ENCODE data around the gene OS9.
"Not testable (repeated sequence)": the region's sequence is repeated elsewhere in the genome, so short reads cannot be mapped to it uniquely, and the experiment has no call there.

Gene OS9

DNA sequence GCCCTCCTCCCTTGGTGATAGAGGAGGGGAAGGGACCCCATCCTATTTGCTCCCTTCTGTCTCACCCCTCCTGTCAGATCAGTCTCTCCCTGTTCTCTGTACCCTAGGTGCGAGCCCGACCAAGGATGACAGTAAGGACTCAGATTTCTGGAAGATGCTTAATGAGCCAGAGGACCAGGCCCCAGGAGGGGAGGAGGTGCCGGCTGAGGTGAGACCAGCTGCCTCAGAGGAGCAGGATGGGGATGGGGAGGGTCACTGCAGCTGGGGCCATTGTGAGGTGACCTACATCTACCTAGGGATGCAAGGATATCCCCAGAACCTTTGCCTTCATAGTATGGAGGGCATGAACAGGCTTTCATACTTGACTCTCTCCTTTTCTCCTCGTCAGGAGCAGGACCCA, 22.4 kb downstream of the OS9 start:
- Mint-ChIP-seq H3K27me3 (no peaks in the 10 kb centered on the region), H3K9me3 (no peaks in the 10 kb centered on the region), H3K36me3 (peaks cover 15% of the 10 kb centered on the region), H3K27ac (no peak overlapping the region), H3K4me1 (no peaks in the 10 kb centered on the region), H3K4me3 (no peak overlapping the region)

DNA sequence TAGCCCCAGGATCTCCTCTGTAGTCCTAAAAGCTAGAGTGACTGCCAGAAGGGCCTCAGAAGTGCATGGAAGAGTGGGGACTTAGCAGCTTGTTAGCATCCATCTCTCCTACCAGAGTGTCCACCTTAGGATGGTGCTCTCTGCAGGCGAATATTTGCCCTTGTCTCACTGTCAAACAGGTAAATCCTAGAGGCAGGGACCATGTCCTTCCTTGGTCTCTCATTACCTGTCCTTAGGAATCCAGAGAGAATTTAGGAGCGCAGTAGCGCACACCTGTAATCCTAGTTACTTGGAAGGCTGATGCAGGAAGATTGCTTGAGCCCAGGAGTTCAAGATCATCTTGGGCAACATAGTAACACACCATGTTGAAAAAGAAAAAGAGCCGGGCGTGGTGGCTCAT, 23.2 kb downstream of the OS9 start:
- peaks cover 14% of the 10 kb centered on the region for H3K36me3 Mint-ChIP-seq

DNA sequence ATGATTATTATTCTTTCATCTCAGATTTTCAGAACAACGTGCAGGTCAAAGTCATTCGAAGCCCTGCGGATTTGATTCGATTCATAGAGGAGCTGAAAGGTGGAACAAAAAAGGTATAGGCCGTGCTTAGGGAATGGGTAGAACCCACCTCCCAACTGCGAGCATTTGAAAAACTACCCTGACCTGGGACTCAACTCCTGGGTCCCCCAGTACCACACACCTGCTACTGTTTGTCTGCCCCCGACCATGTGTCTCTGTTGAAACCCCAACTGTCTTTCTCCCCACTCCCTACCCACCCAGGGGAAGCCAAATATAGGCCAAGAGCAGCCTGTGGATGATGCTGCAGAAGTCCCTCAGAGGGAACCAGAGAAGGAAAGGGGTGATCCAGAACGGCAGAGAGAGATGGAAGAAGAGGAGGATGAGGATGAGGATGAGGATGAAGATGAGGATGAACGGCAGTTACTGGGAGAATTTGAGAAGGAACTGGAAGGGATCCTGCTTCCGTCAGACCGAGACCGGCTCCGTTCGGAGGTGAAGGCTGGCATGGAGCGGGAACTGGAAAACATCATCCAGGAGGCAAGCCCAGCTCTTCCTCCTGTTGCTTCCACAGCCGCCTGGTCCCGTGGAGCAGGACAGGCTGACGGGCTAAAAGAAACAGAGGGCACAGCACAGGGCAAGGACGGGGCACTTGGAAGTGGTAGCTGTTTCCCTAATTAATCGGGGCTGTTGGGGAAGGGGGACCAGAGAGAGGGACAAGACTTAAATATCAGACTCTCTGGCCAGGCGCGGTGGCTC, 24.1 kb downstream of the OS9 start:
- H3K4me3 Mint-ChIP-seq = no peak overlapping the region
- H3K27ac Mint-ChIP-seq = no peak overlapping the region

More for the DNA sequence above, 23.2 kb downstream of the OS9 start:
- Mint-ChIP-seq H3K27ac (no peak overlapping the region), H3K27me3 (no peaks in the 10 kb centered on the region), H3K4me3 (no peak overlapping the region), H3K9me3 (no peaks in the 10 kb centered on the region), H3K4me1 (peaks cover 5% of the 10 kb centered on the region)

DNA sequence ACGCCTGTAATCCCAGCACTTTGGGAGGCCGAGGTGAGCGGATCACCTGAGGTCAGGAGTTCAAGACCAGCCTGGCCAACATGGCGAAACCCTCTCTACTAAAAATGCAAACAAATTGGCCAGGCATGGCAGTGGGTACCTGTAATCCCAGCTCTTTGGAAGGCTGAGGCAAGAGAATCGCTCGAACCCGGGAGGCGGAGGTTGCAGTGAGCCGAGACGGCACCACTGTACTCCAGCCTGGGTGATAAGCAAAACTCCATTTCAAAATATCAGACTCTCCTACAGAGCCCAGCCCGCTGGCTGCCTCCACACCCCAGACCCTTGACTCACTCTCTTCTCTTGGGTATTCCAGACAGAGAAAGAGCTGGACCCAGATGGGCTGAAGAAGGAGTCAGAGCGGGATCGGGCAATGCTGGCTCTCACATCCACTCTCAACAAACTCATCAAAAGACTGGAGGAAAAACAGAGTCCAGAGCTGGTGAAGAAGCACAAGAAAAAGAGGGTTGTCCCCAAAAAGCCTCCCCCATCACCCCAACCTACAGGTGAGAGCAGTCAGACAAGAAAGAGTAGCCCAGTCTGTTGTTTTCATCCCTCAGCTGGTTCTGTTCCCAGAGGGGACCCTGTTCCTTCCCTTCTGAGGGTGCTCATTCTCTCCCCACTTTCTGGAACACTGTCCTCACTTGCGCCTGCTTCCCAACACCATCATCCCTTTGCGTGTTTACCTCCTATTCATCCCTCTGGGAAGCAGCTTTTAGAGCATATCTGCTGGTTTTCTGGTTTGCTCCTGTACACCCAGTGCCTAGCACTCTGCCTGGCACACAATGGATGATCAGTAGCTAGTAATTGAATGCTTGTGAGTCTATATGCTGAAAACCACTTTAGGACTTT, 25.0 kb downstream of the OS9 start:
- H3K4me1 Mint-ChIP-seq = peaks cover 13% of the 10 kb centered on the region
- peaks cover 14% of the 10 kb centered on the region for H3K36me3 Mint-ChIP-seq
- H3K27me3 Mint-ChIP-seq = no peaks in the 10 kb centered on the region
- no peak overlapping the region for H3K27ac Mint-ChIP-seq
- no peak overlapping the region for H3K4me3 Mint-ChIP-seq
- no peaks in the 10 kb centered on the region for H3K9me3 Mint-ChIP-seq

More for the DNA sequence above, 24.1 kb downstream of the OS9 start:
- H3K27me3 Mint-ChIP-seq = no peaks in the 10 kb centered on the region
- peaks cover 14% of the 10 kb centered on the region for H3K36me3 Mint-ChIP-seq
- no peaks in the 10 kb centered on the region for H3K9me3 Mint-ChIP-seq
- H3K4me1 Mint-ChIP-seq = peaks cover 5% of the 10 kb centered on the region

DNA sequence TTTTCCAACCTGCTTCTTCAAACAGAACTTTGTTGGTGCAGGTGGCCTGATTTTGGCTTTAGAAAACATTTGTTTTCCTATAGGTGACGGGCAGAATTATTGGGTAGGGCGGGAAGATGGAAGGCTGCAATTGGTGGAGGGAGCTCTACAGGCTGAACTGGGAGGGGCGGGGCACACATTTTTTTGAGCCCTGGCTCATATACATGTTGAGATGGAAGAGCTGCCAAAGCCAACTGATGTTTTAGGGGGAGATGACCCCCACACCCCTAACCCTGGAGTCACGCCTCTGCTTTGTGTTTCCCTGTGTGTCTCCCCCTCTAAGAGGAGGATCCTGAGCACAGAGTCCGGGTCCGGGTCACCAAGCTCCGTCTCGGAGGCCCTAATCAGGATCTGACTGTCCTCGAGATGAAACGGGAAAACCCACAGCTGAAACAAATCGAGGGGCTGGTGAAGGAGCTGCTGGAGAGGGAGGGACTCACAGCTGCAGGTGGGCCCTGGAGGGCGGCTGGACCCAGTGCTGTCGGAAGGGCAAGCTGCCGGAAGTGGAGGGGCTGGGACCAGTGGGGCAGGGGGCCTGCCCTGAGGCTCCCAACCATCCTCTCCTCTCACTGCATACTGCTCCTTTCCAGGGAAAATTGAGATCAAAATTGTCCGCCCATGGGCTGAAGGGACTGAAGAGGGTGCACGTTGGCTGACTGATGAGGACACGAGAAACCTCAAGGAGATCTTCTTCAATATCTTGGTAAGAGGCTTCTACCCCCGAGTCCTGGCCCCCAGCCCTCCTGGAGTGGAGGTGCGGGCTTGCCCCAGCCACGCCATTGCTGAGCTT, 26.1 kb downstream of the OS9 start:
- Mint-ChIP-seq H3K36me3 (peaks cover 14% of the 10 kb centered on the region), H3K9me3 (no peaks in the 10 kb centered on the region), H3K27ac (no peak overlapping the region), H3K27me3 (no peaks in the 10 kb centered on the region), H3K4me3 (no peak overlapping the region), H3K4me1 (peaks cover 19% of the 10 kb centered on the region)

DNA sequence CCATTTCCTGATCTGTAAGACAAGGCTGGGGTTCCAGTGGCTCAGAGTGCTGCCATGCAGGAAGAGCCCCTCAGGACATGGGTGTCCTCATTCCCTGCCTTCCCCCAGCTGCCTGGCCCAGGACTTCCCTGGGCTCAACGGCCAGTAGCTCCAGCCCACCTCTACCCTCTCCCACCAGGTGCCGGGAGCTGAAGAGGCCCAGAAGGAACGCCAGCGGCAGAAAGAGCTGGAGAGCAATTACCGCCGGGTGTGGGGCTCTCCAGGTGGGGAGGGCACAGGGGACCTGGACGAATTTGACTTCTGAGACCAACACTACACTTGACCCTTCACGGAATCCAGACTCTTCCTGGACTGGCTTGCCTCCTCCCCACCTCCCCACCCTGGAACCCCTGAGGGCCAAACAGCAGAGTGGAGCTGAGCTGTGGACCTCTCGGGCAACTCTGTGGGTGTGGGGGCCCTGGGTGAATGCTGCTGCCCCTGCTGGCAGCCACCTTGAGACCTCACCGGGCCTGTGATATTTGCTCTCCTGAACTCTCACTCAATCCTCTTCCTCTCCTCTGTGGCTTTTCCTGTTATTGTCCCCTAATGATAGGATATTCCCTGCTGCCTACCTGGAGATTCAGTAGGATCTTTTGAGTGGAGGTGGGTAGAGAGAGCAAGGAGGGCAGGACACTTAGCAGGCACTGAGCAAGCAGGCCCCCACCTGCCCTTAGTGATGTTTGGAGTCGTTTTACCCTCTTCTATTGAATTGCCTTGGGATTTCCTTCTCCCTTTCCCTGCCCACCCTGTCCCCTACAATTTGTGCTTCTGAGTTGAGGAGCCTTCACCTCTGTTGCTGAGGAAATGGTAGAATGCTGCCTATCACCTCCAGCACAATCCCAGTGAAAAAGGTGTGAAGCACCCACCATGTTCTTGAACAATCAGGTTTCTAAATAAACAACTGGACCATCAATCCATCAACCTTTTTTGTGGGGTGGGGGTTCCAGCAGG, 27.0 kb downstream of the OS9 start:
- no peak overlapping the region for H3K27ac Mint-ChIP-seq

DNA sequence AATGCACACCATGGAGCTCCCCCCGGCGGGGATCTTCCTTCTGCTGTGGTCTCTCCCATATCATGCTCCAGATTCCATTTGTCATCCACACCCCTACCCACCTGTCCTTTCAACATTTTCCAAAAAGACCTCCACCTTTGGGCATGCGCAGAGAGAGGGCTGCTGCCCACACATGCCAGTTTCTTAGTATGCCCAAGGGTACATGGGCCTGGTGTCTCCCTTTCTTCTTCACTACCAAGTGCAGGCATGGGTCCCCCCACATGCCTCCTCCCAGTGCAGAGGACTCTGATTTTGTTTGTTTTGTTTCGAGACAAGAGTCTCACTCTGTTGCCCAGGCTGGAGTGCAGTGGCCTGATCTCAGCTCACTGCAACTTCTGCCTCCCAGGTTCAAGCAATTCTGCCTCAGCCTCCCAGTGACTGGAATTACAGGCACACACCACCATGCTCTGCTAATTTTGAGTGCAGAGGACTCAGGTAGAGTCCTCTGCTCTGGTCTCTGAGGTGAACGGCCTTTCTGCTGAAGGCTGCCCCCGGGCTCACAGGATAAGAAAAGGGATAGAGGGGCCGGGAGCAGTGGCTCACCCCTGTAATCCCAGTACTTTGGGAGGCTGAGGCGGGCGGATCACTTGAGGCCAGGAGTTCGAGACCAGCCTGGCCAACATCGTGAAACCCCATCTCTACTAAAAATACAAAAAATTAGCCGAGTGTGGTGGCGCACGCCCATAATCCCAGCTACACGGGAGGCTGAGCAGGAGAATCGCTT, 28.1 kb downstream of the OS9 start:
- peak overlapping the region; percentile 88 for H3K27ac Mint-ChIP-seq

More for the DNA sequence above, 27.0 kb downstream of the OS9 start:
- H3K4me1 Mint-ChIP-seq = peaks cover 22% of the 10 kb centered on the region
- no peak overlapping the region for H3K4me3 Mint-ChIP-seq
- H3K9me3 Mint-ChIP-seq = no peaks in the 10 kb centered on the region
- H3K27me3 Mint-ChIP-seq = no peaks in the 10 kb centered on the region
- peaks cover 14% of the 10 kb centered on the region for H3K36me3 Mint-ChIP-seq

DNA sequence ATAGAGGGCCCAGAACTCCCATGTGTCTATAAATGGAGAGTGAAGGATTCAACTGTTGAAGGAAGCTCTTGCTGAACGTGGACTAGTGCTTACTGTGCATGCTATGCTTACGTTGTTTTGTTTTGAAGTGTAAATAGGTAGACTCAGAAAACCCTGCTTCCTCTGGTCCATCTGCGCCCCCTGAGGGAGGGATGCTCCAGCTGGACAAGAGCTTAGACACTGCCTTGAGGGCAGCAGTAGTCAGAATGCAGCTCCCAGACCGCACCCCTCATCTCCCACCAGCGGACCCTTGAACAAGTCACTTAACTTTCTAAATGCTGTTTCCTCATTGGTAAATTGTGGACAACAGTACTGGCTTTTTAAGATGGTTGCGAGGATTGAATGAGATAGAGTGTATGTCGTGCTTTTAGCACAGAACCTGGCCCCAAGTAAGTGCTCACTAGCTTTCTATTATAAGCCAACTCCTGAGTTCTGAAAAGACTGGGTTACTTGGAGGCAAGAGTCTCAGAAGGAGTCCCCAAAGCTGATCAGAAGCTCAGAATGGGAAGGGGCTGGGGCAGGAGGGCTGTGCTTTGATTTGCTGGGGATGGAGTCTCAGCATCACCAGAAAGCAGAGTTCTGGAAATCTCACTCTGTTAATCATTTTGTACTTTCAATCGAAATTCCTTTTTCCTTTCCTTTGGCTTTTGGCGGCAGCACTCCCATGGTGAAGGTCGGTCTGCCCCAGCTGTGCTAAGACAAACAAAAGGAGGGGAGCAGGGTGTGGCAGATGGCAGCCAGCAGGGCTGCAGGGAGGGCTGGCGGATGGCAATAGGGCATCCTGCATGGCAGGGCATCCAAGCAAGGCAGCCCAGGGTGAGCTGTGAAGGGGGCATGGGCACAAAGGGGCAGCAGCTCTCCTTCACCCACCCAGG, 29.0 kb downstream of the OS9 start:
- Mint-ChIP-seq H3K4me3 (no peak overlapping the region), H3K9me3 (no peaks in the 10 kb centered on the region), H3K27ac (peak overlapping the region; percentile 20), H3K4me1 (peaks cover 22% of the 10 kb centered on the region), H3K27me3 (no peaks in the 10 kb centered on the region), H3K36me3 (peaks cover 14% of the 10 kb centered on the region)

More for the DNA sequence above, 28.1 kb downstream of the OS9 start:
- H3K4me3 Mint-ChIP-seq, H3K27me3 Mint-ChIP-seq, H3K9me3 Mint-ChIP-seq: not testable (repeated sequence)
- H3K36me3 Mint-ChIP-seq = peaks cover 14% of the 10 kb centered on the region
- H3K4me1 Mint-ChIP-seq = peaks cover 22% of the 10 kb centered on the region

DNA sequence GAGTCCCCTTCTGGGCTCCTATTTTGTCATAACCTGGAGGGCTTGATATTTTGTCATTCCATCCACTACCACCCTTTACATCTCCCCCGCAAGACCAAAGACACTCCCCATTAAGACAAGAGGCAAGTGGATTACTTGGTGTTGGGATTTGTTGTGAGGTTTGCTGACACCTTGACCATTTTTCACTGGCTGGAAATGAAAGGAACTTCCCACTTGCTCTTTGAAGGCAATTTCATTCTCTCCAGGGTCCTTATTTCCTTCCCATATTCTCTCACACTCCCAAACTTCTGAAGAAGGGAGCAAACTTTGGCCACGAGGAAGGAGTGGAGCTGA, 29.7 kb downstream of the OS9 start:
- H3K27me3 Mint-ChIP-seq = no peaks in the 10 kb centered on the region
- H3K4me1 Mint-ChIP-seq = peaks cover 22% of the 10 kb centered on the region
- H3K36me3 Mint-ChIP-seq = peaks cover 14% of the 10 kb centered on the region
- H3K27ac Mint-ChIP-seq = no peak overlapping the region
- H3K4me3 Mint-ChIP-seq = no peak overlapping the region
- H3K9me3 Mint-ChIP-seq = no peaks in the 10 kb centered on the region

DNA sequence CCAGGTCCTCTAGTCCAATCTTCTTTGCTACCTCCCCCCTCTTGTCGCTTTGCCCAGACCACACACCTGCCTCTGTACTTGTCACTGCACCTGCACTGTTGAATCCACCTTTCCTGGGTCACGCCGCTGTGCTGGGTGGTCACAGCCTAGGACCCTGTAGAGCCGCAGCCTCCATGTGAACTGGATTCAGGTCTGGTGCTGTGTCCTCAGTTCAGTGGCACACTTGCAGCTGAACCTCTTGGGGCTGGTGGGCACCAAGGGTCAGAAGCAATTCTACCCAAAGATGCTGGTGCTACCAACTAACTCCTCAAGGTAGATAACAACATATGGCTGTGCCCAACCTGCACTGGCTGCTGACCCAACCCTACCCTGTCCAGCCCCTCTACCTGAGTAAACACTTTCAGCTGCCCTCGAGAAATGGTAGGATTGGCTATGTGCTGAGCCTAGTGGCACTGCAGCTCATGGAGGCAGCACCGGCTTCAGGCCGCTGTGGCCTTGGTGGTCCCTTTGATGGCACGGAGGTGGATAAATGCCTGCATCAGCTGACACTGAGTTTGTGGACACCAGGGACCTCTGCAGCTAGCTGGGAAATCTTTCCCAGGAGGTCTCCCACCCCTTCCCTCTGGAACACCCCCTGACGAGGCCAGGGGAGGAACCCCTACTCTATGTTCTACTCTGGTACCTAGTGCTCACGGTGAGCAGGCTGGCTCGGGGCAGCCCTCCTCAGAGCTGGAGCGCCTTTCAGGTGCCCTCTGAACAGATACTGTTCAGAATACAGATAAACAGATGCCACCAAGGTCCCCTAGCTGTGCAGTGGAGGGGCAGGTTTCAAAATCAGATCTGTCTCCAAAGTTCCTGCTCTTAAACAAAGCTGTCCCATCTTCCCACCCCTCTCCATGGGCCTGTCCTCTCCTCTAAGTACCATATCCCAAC, 30.3 kb downstream of the OS9 start:
- peaks cover 22% of the 10 kb centered on the region for H3K4me1 Mint-ChIP-seq
- peak overlapping the region; percentile 75 for H3K27ac Mint-ChIP-seq
- peaks cover 9% of the 10 kb centered on the region for H3K36me3 Mint-ChIP-seq
- H3K4me3 Mint-ChIP-seq = no peak overlapping the region
- H3K27me3 Mint-ChIP-seq = no peaks in the 10 kb centered on the region
- H3K9me3 Mint-ChIP-seq = no peaks in the 10 kb centered on the region

DNA sequence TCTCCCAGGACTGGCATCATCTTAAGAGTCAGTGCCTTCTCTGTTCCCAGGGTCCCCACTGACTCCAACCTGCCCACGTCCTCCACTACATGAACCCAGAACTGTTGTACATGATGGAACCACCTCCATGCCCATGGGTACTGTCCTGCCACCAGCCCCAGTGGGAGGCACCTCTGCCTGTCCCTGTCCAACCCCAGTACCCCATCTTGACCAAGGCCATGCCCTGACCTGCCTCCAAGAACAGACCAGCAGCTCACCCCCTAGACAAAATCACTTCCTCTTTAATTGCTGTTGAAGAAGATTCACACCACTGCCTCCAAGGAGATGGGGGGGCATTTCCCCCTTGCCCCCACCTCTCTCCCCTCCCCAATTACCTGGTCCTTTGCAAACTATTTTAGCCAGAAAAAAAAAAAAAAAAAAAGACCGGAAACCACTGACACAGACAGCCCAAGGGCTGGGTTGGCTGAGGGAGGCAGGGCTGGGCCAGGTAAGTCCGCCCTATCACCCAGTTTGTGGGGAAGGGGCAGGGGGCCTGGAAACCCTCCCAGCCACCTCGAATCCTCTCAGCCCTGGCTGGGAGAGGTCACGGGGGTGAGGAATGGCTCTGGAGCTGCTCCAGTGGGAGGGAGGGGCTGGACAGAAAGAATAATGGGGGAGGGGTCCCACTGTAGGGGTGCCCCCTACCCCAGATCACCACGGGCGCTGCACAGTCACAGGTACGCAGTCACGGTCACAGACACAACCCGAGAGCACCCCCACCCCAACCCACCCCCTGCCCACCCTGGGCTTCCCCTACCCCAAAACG, 31.2 kb downstream of the OS9 start:
- Mint-ChIP-seq H3K4me1 (peaks cover 22% of the 10 kb centered on the region), H3K27ac (peak overlapping the region; percentile 75), H3K4me3 (no peak overlapping the region), H3K27me3 (no peaks in the 10 kb centered on the region), H3K36me3 (peaks cover 9% of the 10 kb centered on the region), H3K9me3 (no peaks in the 10 kb centered on the region)

DNA sequence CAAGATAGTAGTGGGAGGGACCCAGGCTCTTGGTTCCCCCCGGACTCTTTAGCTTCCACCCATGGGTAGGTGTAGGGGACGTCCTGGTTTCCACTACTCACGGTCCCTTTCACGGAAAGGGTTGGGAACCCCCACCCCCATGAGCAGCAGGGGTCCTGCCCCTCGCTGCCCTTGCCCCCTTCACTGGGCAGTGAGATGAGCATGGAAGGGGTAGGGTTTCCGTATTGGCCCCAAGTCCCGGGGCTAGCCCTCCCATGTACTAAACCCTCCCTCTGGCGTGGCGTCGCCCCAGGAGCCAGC, 31.9 kb downstream of the OS9 start:
- H3K27me3 Mint-ChIP-seq = no peaks in the 10 kb centered on the region
- H3K4me3 Mint-ChIP-seq = no peak overlapping the region
- no peak overlapping the region for H3K27ac Mint-ChIP-seq
- H3K36me3 Mint-ChIP-seq = peaks cover 9% of the 10 kb centered on the region
- H3K9me3 Mint-ChIP-seq = no peaks in the 10 kb centered on the region
- peaks cover 22% of the 10 kb centered on the region for H3K4me1 Mint-ChIP-seq
